KMS-11 (cell line): ENCODE measurements around the gene CEP43.

ENCODE experiments used
- H2AFZ ChIP-seq: fragments of 200-600 bp; sonication (generic); 2 replicates; pipeline ENCODE4 v1.6.1; 2016; ENCODE audit warnings: antibody characterized with exemption, mixed run types, low read depth
- H3K27ac ChIP-seq: fragments of 200-600 bp; sonication (generic); 2 replicates; pipeline ENCODE4 v1.6.1; 2016; ENCODE audit warnings: mild to moderate bottlenecking, mixed run types
- H3K27me3 ChIP-seq: fragments of 200-600 bp; sonication (generic); 2 replicates; pipeline ENCODE4 v1.6.1; 2017; ENCODE audit warnings: mild to moderate bottlenecking, low read depth, mixed run types, moderate library complexity; ENCODE audit not compliant: insufficient read depth
- H3K36me3 ChIP-seq: fragments of 200-600 bp; sonication (generic); 2 replicates; pipeline ENCODE4 v1.6.1; 2017; ENCODE audit warnings: mild to moderate bottlenecking, mixed run types; ENCODE audit not compliant: insufficient read depth
- H3K4me1 ChIP-seq: fragments of 200-600 bp; sonication (generic); 2 replicates; pipeline ENCODE4 v1.6.1; 2016; ENCODE audit warnings: mild to moderate bottlenecking, low read depth, mixed run types; ENCODE audit not compliant: poor library complexity, severe bottlenecking
- H3K4me2 ChIP-seq: fragments of 200-600 bp; sonication (generic); 2 replicates; pipeline ENCODE4 v1.7.0; 2016; ENCODE audit warnings: mild to moderate bottlenecking, mixed run types
- H3K4me3 ChIP-seq: fragments of 200-600 bp; sonication (generic); IDR thresholded peaks from 2 replicates; pipeline ENCODE4 v1.6.1; 2017; ENCODE audit warnings: low read depth, low read length, mixed read lengths; ENCODE audit not compliant: insufficient read depth
- H3K79me2 ChIP-seq: fragments of 200-600 bp; sonication (generic); 2 replicates; pipeline ENCODE4 v1.6.1; 2016; ENCODE audit warnings: low read depth, mixed run types; ENCODE audit not compliant: insufficient read depth
- H3K9ac ChIP-seq: fragments of 200-600 bp; sonication (generic); 2 replicates; pipeline ENCODE4 v1.6.1; 2016; ENCODE audit warnings: mild to moderate bottlenecking, mixed run types
- H4K20me1 ChIP-seq: fragments of 200-600 bp; sonication (generic); 2 replicates; pipeline ENCODE4 v1.6.1; 2016; ENCODE audit warnings: mild to moderate bottlenecking, mixed run types; ENCODE audit not compliant: insufficient read depth
- CTCF ChIP-seq: fragments of 200-600 bp; sonication (generic); conservative IDR thresholded peaks from 2 replicates; pipeline ENCODE4 v1.6.1; 2017; ENCODE audit warnings: low read depth, mild to moderate bottlenecking, antibody characterized with exemption, low read length, moderate library complexity, mixed read lengths

CEP43 gene

GRCh38 chr6:166951670-166952060 lies 47.5 kb upstream of the CEP43 start:
- Histone ChIP-seq H3K27ac (peak overlapping the region; percentile 56), H3K4me1 (peaks cover 36% of the 10 kb centered on the region), H3K36me3 (no peaks in the 10 kb centered on the region), H3K4me2 (peak overlapping the region; percentile 27; the same call in 1 of the 2 replicates), H3K27me3 (no peaks in the 10 kb centered on the region), H2AFZ (no peak overlapping the region), H3K9ac (no peak overlapping the region), H3K79me2 (no peaks in the 10 kb centered on the region), H4K20me1 (no peaks in the 10 kb centered on the region), H3K4me3 (no peak overlapping the region)
- peak; percentile 24; the same call in 1 of the 2 replicates for TF ChIP-seq CTCF

GRCh38 chr6:166952121-166952520 lies 47.1 kb upstream of the CEP43 start:
- H2AFZ ChIP-seq, result no peak overlapping the region
- H3K27me3 ChIP-seq, result no peaks in the 10 kb centered on the region
- H3K79me2 ChIP-seq, result no peaks in the 10 kb centered on the region
- no peak overlapping the region for H3K9ac ChIP-seq
- no peak overlapping the region for H3K4me3 ChIP-seq
- H3K36me3 ChIP-seq, result no peaks in the 10 kb centered on the region
- no peak for TF ChIP-seq CTCF
- no peak overlapping the region for H3K27ac ChIP-seq
- H3K4me1 ChIP-seq, result peaks cover 36% of the 10 kb centered on the region
- peak overlapping the region; percentile 27; the same call in 1 of the 2 replicates for H3K4me2 ChIP-seq
- no peaks in the 10 kb centered on the region for H4K20me1 ChIP-seq

- H3K27me3 ChIP-seq, result no peaks in the 10 kb centered on the region
- no peak overlapping the region for H3K4me2 ChIP-seq
- H4K20me1 ChIP-seq, result no peaks in the 10 kb centered on the region
- H3K4me1 ChIP-seq, result peaks cover 42% of the 10 kb centered on the region
- no peaks in the 10 kb centered on the region for H3K79me2 ChIP-seq
- no peak for TF ChIP-seq CTCF
- no peaks in the 10 kb centered on the region for H3K36me3 ChIP-seq
- no peak overlapping the region for H3K9ac ChIP-seq
- H3K4me3 ChIP-seq, result no peak overlapping the region
- no peak overlapping the region for H3K27ac ChIP-seq
- no peak overlapping the region for H2AFZ ChIP-seq
Measured at GRCh38 chr6:166952567-166953486, 46.4 kb upstream of the CEP43 start.

GRCh38 chr6:166954118-166954713 lies 45.0 kb upstream of the CEP43 start:
- H3K36me3 ChIP-seq, result no peaks in the 10 kb centered on the region
- H3K4me2 ChIP-seq, result no peak overlapping the region
- TF ChIP-seq CTCF, result no peak
- no peaks in the 10 kb centered on the region for H4K20me1 ChIP-seq
- H2AFZ ChIP-seq, result no peak overlapping the region
- no peaks in the 10 kb centered on the region for H3K27me3 ChIP-seq
- peaks cover 39% of the 10 kb centered on the region for H3K4me1 ChIP-seq
- H3K27ac ChIP-seq, result no peak overlapping the region
- H3K9ac ChIP-seq, result no peak overlapping the region
- no peak overlapping the region for H3K4me3 ChIP-seq
- no peaks in the 10 kb centered on the region for H3K79me2 ChIP-seq
